Lung (tissue), 12 donors: ENCODE results near the gene SIAH1. TPM values are rescaled to one million over a fixed set of nuclear protein-coding genes. Genes with fewer than 3 reads are reported as not detected.

Source experiments
- ATAC-seq: fragments of 200-7000 bp; cut with Tn5 transposase; one replicate; pipeline ENCODE4 v1.9.1; 2020; ENCODE audit warnings: moderate number of reproducible peaks; ENCODE audit not compliant: insufficient read depth, low FRiP score
- DNase-seq, 3 donors: peaks; one replicate each; pipeline ENCODE4 v3.0.0-alpha.2; 2013 to 2017
- H3K27ac ChIP-seq, 2 donors: one replicate each; pipeline ENCODE4 v1.5.1; 2013; ENCODE audit warnings: mild to moderate bottlenecking in 2 of 2, moderate library complexity in 2 of 2, control low read depth in 1 of 2, inconsistent platforms in 1 of 2, low read depth in 1 of 2, low read length in 1 of 2
- H3K27me3 ChIP-seq, 3 donors: one replicate each; pipeline ENCODE4 v1.5.1; 2013; ENCODE audit warnings: low read length in 2 of 3; ENCODE audit not compliant: control insufficient read depth in 3 of 3, insufficient read depth in 3 of 3
- H3K36me3 ChIP-seq, 4 donors: one replicate each; pipeline ENCODE4 v1.5.1; 2013; ENCODE audit warnings: low read length in 4 of 4, mild to moderate bottlenecking in 1 of 4, moderate library complexity in 1 of 4; ENCODE audit not compliant: control insufficient read depth in 4 of 4, insufficient read depth in 4 of 4
- H3K4me1 ChIP-seq, 5 donors: one replicate each; pipeline ENCODE4 v1.5.1; 2013; ENCODE audit warnings: low read length in 5 of 5, mild to moderate bottlenecking in 2 of 5, moderate library complexity in 1 of 5; ENCODE audit not compliant: control insufficient read depth in 5 of 5, insufficient read depth in 5 of 5
- H3K4me3 ChIP-seq: one replicate; pipeline ENCODE4 v1.5.1; 2013; ENCODE audit warnings: mild to moderate bottlenecking, control low read depth, moderate library complexity
- H3K9ac ChIP-seq, 2 donors: one replicate each; pipeline ENCODE4 v1.5.1; 2013; ENCODE audit warnings: low read length in 2 of 2, control low read depth in 1 of 2; ENCODE audit not compliant: insufficient read depth in 1 of 2
- H3K9me3 ChIP-seq, 4 donors: one replicate each; pipeline ENCODE4 v1.5.1; 2013; ENCODE audit warnings: low read length in 3 of 4, mild to moderate bottlenecking in 1 of 4, moderate library complexity in 1 of 4; ENCODE audit not compliant: control insufficient read depth in 4 of 4, insufficient read depth in 3 of 4
- CTCF ChIP-seq: IDR thresholded peaks from 2 replicates; pipeline ENCODE4 v1.5.1; 2012; ENCODE audit warnings: mild to moderate bottlenecking; ENCODE audit errors: control extremely low read depth, extremely low read depth
- WGBS, 2 donors: extraction: QIAGEN DNeasy Blood & Tissue Kit; methylation state at CpG; one replicate each; pipeline ENCODE4 v1.1.7; 2013; 5-methylcytosine and 5-hydroxymethylcytosine counted together
- polyA plus RNA-seq, 2 donors: library from polyadenylated mRNA; stranded (reverse); fragments of 200-250 nt; gene quantifications; one replicate each; pipeline ENCODE4 v1.2.1, GENCODE V29; 2013
- total RNA-seq, 2 donors: library from RNA; depleted of rRNA in 1 of 2; stranded (reverse); fragments of >200 nt in 1 of 2; gene quantifications; one replicate each; pipeline ENCODE4 v1.2.1, GENCODE V29; 2014 to 2021
- donor health status: control.
- donor health status: control.
- donor health status: Bipolar disorder and iron deficiency.
- donor health status: healthy.
- donor health status: DM: yes; HTN: yes; CAD: no.

The SIAH1 gene
- total and polyA plus RNA-seq, 4 donors: 15.6 to 53.2 (median 19.2) TPM

GRCh38 chr16:48347191-48347865 is 37.9 kb downstream of the SIAH1 start:
- Histone ChIP-seq H3K36me3 (peaks cover 14 to 38% (median 34%) of the 10 kb centered on the region in 4 donors), H3K9me3 (no peaks in the 10 kb centered on the region), H3K4me3 (no peak overlapping the region), H3K27ac (peak overlapping the region in 1 of 2 donors; percentile 6), H3K27me3 (no peaks in the 10 kb centered on the region), H3K4me1 (peaks cover 0 to 2% (median 0%) of the 10 kb centered on the region in 5 donors), H3K9ac (no peak overlapping the region)
- TF ChIP-seq CTCF: no peak
- 90% methylated on average over 20 of the region's 20 CpGs for WGBS, 2 donors
- no peak for DNase-seq
- ATAC-seq: no peak

GRCh38 chr16:48342591-48342990 is 42.6 kb downstream of the SIAH1 start:
- H3K27ac ChIP-seq: no peak overlapping the region
- TF ChIP-seq CTCF: no peak
- H3K9me3 ChIP-seq: no peaks in the 10 kb centered on the region
- no peak for ATAC-seq
- no peak for DNase-seq
- peaks cover 10 to 18% (median 15%) of the 10 kb centered on the region in 4 donors for H3K36me3 ChIP-seq
- H3K4me1 ChIP-seq: peaks cover 0 to 2% (median 0%) of the 10 kb centered on the region in 5 donors
- H3K9ac ChIP-seq: no peak overlapping the region
- WGBS, 2 donors: 95 to 100% methylated on average over 2 of the region's 2 CpGs
- H3K27me3 ChIP-seq: no peaks in the 10 kb centered on the region
- H3K4me3 ChIP-seq: no peak overlapping the region

DNA sequence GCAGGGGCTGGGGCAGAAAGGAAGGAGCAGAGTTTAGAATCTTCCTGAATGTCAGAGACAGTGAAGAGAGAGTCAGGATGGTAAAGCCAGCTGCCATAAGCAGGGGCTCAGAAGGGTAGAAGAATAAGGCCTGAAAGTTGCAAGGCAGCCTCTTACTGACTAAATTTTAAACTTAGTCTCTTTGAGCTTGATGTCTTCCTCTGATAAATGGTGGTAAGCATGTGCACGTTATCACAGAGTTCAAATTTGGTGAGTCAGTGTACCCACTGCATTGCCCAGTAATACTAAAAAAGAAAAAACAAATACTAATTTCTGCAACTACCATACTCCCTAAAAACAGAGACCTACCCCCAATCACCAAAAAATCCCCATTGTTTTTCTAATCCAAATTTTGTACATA is 45.2 kb downstream of the SIAH1 start:
- H3K27me3 ChIP-seq: no peaks in the 10 kb centered on the region
- H3K27ac ChIP-seq: no peak overlapping the region
- WGBS, 2 donors: 89 to 93% methylated on average over 1 of the region's 1 CpG
- peaks cover 9 to 22% (median 13%) of the 10 kb centered on the region in 4 donors for H3K36me3 ChIP-seq
- H3K4me1 ChIP-seq: no peaks in the 10 kb centered on the region
- no peak for DNase-seq
- no peak for TF ChIP-seq CTCF
- no peak for ATAC-seq
- H3K9ac ChIP-seq: no peak overlapping the region
- H3K4me3 ChIP-seq: no peak overlapping the region
- no peaks in the 10 kb centered on the region for H3K9me3 ChIP-seq

DNA sequence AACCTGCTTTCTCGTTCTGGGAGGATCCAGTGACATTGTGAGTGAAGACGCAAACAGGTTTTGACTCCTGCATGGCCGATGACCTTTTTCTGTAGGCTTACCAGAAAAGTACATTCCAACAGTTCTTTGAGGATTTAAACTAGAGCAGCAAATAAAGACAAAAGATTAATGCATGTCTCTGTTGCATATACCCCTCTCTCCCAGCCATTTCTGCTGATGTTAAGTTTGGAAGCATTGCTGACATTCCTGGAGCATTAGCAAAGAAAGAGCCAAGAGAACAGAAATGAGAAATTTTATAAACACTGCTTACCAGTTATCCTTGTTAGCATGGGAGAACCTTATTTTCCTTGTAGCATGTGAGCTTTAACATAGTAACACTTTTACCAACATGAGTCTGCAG is 49.3 kb downstream of the SIAH1 start:
- Histone ChIP-seq H3K9me3 (no peaks in the 10 kb centered on the region), H3K4me1 (no peaks in the 10 kb centered on the region), H3K9ac (no peak overlapping the region), H3K4me3 (no peak overlapping the region), H3K27ac (no peak overlapping the region), H3K27me3 (no peaks in the 10 kb centered on the region), H3K36me3 (peaks cover 8 to 22% (median 12%) of the 10 kb centered on the region in 4 donors)
- no peak for TF ChIP-seq CTCF
- no peak for DNase-seq
- ATAC-seq: no peak
- WGBS, 2 donors: 66 to 74% methylated on average over 3 of the region's 3 CpGs
